Stimulated activated CD8-positive, alpha-beta memory T cell treated with anti-CD3 and anti-CD28 coated beads, Interleukin-12 subunit alpha, Interleukin-12 subunit beta, amount 100 ng/mL, for 1 hour (primary cell): Measurements from ENCODE around the gene RIT2.

Experiments
- DNase-seq: peaks from one replicate; pipeline ENCODE4 v3.0.0-alpha.2; 2020; ENCODE audit warnings: low read depth

RIT2 gene

GRCh38 chr18:43115076-43115921, at the start of gene RIT2:
Gene RIT2 (minus strand): TSS chr18:43115685.
- no peak for DNase-seq

- DNase-seq = no peak
Observed at GRCh38 chr18:43161528-43161927, 46.0 kb upstream of the RIT2 start.

- DNase-seq = no peak
Observed at GRCh38 chr18:43160509-43160908, 45.0 kb upstream of the RIT2 start.

- DNase-seq = no peak
Observed at GRCh38 chr18:43159926-43160325, 44.4 kb upstream of the RIT2 start.

- DNase-seq = no peak
Observed at GRCh38 chr18:43159086-43159770, 43.7 kb upstream of the RIT2 start.

- DNase-seq = no peak
Observed at GRCh38 chr18:43158381-43158780, 42.9 kb upstream of the RIT2 start.

GRCh38 chr18:43155842-43156241, 40.4 kb upstream of the RIT2 start:
- DNase-seq = no peak

- DNase-seq = no peak
Observed at GRCh38 chr18:43148231-43148630, 32.7 kb upstream of the RIT2 start.

- no peak for DNase-seq
Observed at GRCh38 chr18:43141208-43141607, 25.7 kb upstream of the RIT2 start.

GRCh38 chr18:43139288-43139946, 23.9 kb upstream of the RIT2 start:
- no peak for DNase-seq

- no peak for DNase-seq
Observed at GRCh38 chr18:43134876-43135275, 19.4 kb upstream of the RIT2 start.

- no peak for DNase-seq
Observed at GRCh38 chr18:43130716-43131260, 15.3 kb upstream of the RIT2 start.

- no peak for DNase-seq
Observed at GRCh38 chr18:43129946-43130524, 14.6 kb upstream of the RIT2 start.

GRCh38 chr18:43125471-43125870, 10.0 kb upstream of the RIT2 start:
- DNase-seq = no peak

- no peak for DNase-seq
Observed at GRCh38 chr18:43122955-43123354, 7.5 kb upstream of the RIT2 start.

GRCh38 chr18:43116699-43117294, 1.3 kb upstream of the RIT2 start:
- DNase-seq = no peak

- DNase-seq = no peak
Observed at GRCh38 chr18:43113220-43113895, 2.1 kb downstream of the RIT2 start.

GRCh38 chr18:43108882-43109281, 6.6 kb downstream of the RIT2 start:
- DNase-seq = no peak

GRCh38 chr18:43108469-43108868, 7.0 kb downstream of the RIT2 start:
- DNase-seq = no peak

GRCh38 chr18:43093646-43094045, 21.8 kb downstream of the RIT2 start:
- no peak for DNase-seq

- no peak for DNase-seq
Observed at GRCh38 chr18:43092539-43092938, 22.9 kb downstream of the RIT2 start.
